ENCODE data around the gene PBXIP1. TPM values are rescaled to one million over a fixed set of nuclear protein-coding genes. Genes with fewer than 3 reads are reported as not detected.

PBXIP1 gene
- total and polyA plus RNA-seq, 2 of the 13 experiments (the other 11 are each of a cell fraction or from before 2014, with no cell fraction given) = 16.3 to 31.9 TPM

DNA sequence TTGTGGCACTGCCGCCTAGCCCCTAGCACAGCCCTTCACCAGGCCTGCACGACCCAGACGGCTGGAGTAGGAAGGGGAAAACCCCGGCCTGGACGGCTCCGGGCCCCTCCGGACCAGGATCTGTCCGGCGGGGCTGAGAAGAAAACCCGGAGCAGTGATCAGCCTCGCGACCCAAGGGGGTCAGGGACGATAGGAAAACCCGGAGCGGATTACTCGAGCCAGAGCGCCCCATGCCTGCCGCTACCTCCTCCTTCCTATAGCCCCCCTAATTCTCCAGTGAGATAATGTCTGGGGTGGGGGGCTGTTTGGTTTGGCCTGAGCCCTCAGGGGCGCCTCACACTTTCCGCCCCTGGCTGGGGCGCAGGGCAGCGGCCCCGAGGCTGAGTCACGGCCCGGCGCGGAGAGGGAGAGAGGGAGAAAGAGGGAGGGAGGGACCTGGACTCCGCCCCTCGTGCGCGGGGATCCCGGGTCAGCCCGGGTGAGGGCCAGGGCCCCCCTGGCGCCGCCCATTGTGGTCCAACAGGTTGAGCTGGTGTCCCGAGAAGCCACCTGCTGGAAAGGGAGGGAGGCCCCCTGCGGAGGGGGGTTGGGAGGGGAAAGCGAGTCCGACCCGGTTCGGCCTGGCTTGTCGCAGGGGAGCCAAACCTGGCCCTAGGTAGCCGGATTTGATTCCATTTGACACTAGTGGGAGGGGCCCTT, 45.0 kb upstream of the PBXIP1 start (continued):
- 0 out of 2 replicates have a peak, but pooled peaks have one; percentile 19 for TF ChIP-seq ZXDC (CRISPR knock-in tag; IDR thresholded peaks at IDR 0.05)
- TF ChIP-seq PHF5A (CRISPR knock-in tag; IDR thresholded peaks at IDR 0.05; ENCODE audit: low read depth, unreplicated experiment) = no peak
- peak; percentile 75 for TF ChIP-seq NR2C2 (CRISPR knock-in tag; IDR thresholded peaks at IDR 0.05; ENCODE audit: borderline replicate concordance)
- 0 out of 2 replicates have a peak, but pooled peaks have one; percentile 12 for TF ChIP-seq ZNF367 (CRISPR knock-in tag; IDR thresholded peaks at IDR 0.05; ENCODE audit: borderline replicate concordance)
- TF ChIP-seq RBAK (CRISPR knock-in tag; IDR thresholded peaks at IDR 0.05) = no peak; the same call in 1 of the 2 replicates
- TF ChIP-seq ZNF362 (CRISPR knock-in tag; IDR thresholded peaks at IDR 0.05; ENCODE audit: borderline replicate concordance) = peak; percentile 12; the same call in 1 of the 2 replicates
- no peak for TF ChIP-seq TRAFD1 (CRISPR knock-in tag; IDR thresholded peaks at IDR 0.05; ENCODE audit: borderline replicate concordance)
- TF ChIP-seq, protein P1, sequence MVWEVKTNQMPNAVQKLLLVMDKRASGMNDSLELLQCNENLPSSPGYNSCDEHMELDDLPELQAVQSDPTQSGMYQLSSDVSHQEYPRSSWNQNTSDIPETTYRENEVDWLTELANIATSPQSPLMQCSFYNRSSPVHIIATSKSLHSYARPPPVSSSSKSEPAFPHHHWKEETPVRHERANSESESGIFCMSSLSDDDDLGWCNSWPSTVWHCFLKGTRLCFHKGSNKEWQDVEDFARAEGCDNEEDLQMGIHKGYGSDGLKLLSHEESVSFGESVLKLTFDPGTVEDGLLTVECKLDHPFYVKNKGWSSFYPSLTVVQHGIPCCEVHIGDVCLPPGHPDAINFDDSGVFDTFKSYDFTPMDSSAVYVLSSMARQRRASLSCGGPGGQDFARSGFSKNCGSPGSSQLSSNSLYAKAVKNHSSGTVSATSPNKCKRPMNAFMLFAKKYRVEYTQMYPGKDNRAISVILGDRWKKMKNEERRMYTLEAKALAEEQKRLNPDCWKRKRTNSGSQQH (CRISPR knock-in tag; IDR thresholded peaks at IDR 0.05; ENCODE audit: low read depth) = 0 out of 2 replicates have a peak, but pooled peaks have one; percentile 21
- TF ChIP-seq HDAC6 (IDR thresholded peaks at IDR 0.05; ENCODE audit: low read depth, low read length) = no peak
- peak; percentile 81 for TF ChIP-seq NCOA2 (CRISPR knock-in tag; IDR thresholded peaks at IDR 0.05)
- TF ChIP-seq PHB2 (IDR thresholded peaks at IDR 0.05; ENCODE audit: partially characterized antibody) = no peak
- peak; percentile 87; the same call in 1 of the 2 replicates for TF ChIP-seq MYC (CRISPR knock-in tag; IDR thresholded peaks at IDR 0.05; ENCODE audit: borderline replicate concordance)
- TF ChIP-seq KDM5B (CRISPR knock-in tag; IDR thresholded peaks at IDR 0.05; ENCODE audit: borderline replicate concordance) = peak; percentile 67; the same call in 1 of the 2 replicates
- peak; percentile 91 for TF ChIP-seq PHF21A (CRISPR knock-in tag; IDR thresholded peaks at IDR 0.05)
- no peak for TF ChIP-seq IRX3 (CRISPR knock-in tag; IDR thresholded peaks at IDR 0.05; ENCODE audit: borderline replicate concordance, low read depth)
- TF ChIP-seq MAFK (conservative IDR thresholded peaks at IDR 0.05 in 1 of 2, IDR thresholded peaks at IDR 0.05 in 1 of 2; ENCODE audit: low read length in 2 of 2) = no peak
- TF ChIP-seq ZIK1 (CRISPR knock-in tag; IDR thresholded peaks at IDR 0.05; ENCODE audit: borderline replicate concordance, low read depth) = no peak
- TF ChIP-seq TARDBP (CRISPR knock-in tag; IDR thresholded peaks at IDR 0.05) = peak; percentile 86
- peak; percentile 53; the same call in 1 of the 2 replicates for TF ChIP-seq SMYD3 (CRISPR knock-in tag; IDR thresholded peaks at IDR 0.05)
- TF ChIP-seq ZNF775 (CRISPR knock-in tag; IDR thresholded peaks at IDR 0.05; ENCODE audit: borderline replicate concordance) = 0 out of 2 replicates have a peak, but pooled peaks have one; percentile 70
